Measurements from ENCODE around the gene STARD3.

The STARD3 gene

DNA sequence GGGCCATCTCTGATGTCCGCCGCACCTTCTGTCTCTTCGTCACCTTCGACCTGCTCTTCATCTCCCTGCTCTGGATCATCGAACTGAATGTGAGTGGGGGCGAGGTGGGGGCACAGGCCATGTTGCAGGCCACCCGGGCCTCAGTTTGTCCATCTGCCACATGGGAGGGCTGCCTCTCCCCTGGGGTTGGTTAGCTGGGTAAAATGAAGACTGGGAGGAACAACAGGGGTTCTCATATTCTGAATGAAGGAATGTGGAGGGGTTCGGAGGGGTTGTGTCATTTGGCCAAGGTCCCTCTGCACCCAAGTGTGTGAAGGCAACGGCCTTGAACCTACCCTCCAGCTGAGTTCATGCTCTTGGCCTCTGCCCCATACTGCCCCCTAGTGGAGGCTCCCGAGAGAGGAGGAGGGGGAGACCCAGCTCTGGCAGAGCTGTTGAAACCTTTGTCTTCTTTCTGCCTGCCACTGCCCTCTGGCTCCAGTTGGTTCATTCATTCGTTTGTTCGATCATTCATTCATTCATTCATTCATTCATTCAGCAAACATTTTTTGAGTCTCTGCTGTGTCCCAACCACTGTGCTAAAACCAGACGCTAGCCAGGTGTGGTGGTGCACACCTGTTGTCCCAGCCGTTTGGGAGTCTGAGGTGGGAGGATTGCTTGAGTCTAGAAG lies 16.9 kb downstream of the STARD3 start:
- peak; percentile 72 to 76 for DNase-seq
- Mint-ChIP-seq H3K27me3 (no peaks in the 10 kb centered on the region), H3K4me1 (peaks cover 81% of the 10 kb centered on the region), H3K9me3 (no peaks in the 10 kb centered on the region), H3K4me3 (no peak overlapping the region), H3K27ac (peak overlapping the region in 1 of 2 donors; percentile 21)
- peak; percentile 82 for ATAC-seq

DNA sequence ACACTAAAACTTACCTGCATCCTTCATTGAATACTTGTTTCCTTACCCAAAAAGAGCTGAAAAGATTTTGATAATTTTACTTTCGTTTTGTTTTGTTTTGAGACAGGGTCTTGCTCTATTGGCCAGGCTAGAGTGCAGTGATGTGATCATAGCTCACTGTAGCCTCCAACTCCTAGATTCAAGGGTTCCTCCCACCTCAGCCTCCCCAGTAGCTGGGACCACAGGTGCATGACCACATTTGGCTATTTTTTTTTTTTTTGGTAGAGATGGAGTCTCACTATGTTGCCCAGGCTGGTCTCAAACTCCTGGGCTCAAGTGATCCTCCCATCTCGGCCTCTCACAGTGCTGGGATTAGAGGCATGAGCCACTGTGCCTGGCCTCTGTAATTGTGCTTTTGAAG lies 18.2 kb downstream of the STARD3 start:
- no peak overlapping the region for H3K27ac Mint-ChIP-seq

DNA sequence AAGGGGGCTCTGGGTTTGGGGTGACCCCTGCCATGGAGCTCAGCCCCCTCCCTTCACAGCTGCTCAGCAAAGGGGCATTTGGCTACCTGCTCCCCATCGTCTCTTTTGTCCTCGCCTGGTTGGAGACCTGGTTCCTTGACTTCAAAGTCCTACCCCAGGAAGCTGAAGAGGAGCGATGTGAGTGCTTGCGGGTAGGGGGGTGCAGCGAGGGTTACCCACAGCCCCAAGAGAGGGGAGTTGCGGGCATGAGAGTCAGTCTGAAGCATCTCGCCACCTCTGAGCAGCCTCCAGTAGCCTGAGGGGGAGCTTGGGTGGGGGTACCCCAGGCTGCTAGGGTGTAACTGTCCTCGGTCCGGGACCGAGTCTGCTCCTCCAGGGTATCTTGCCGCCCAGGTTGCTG lies 21.4 kb downstream of the STARD3 start:
- H3K4me3 Mint-ChIP-seq = peak overlapping the region in 1 of 2 donors; percentile 50
- H3K27ac Mint-ChIP-seq = peak overlapping the region in 1 of 2 donors; percentile 94
- no peaks in the 10 kb centered on the region for H3K9me3 Mint-ChIP-seq
- ATAC-seq (no peak), DNase-seq (no peak)
- H3K27me3 Mint-ChIP-seq = no peaks in the 10 kb centered on the region
- peaks cover 68% of the 10 kb centered on the region for H3K4me1 Mint-ChIP-seq

More for the DNA sequence above, 18.2 kb downstream of the STARD3 start:
- Mint-ChIP-seq H3K27me3 (no peaks in the 10 kb centered on the region), H3K9me3 (no peaks in the 10 kb centered on the region), H3K4me3 (no peak overlapping the region), H3K4me1 (peaks cover 91% of the 10 kb centered on the region)
- ATAC-seq (no peak), DNase-seq (no peak)

DNA sequence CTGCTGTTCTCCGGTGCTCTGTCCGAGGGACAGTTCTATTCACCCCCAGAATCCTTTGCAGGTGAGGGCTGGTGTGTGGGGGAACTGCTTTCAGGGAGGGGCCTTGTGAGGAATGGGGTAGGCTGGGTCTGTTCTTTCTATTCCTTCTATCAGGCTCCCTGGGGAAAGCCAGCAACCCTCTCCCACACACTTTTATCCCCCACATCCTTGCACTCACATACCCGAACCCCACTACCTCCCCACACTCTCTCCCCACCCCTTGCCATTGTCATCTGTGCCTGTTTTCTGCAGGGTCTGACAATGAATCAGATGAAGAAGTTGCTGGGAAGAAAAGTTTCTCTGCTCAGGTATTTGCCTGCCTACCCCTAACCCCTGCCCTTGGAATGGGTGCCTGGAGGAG lies 21.8 kb downstream of the STARD3 start:
- DNase-seq (no peak), ATAC-seq (no peak)
- no peaks in the 10 kb centered on the region for H3K9me3 Mint-ChIP-seq
- H3K4me3 Mint-ChIP-seq = no peak overlapping the region
- H3K27ac Mint-ChIP-seq = no peak overlapping the region
- peaks cover 65% of the 10 kb centered on the region for H3K4me1 Mint-ChIP-seq
- H3K27me3 Mint-ChIP-seq = no peaks in the 10 kb centered on the region

DNA sequence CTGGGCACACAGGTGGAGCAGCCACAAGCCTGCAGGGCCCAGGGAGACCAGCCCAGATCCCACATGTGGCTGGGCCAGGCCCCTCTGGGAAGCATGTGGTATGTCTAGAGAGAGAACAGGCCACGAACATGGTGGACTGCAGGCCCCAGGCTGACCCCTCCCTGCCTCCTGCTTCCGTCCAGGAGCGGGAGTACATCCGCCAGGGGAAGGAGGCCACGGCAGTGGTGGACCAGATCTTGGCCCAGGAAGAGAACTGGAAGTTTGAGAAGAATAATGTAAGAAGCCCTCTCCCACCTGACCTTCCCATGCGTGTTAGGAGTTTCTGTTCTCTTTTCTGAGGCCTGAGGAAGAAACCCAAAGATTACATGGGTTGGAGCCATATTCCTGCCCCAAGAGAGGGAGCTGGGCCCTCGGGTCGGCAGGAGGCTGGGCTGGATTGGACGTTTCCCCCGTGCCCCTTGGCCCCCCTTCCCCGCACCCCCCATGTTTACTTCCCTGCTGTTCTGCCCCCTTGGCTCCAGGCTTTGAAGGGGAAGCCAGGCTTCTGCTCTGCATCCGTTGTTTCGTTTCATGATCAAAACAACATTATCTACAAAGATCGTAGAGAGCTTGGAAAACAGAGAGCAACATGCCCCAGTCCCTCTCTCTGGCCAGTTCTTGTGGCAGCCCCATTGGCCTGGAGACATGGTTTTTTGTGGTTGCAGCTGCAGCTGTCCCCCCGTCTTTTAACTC lies 22.5 kb downstream of the STARD3 start:
- H3K27me3 Mint-ChIP-seq = no peaks in the 10 kb centered on the region
- peak overlapping the region; percentile 26 to 37 for H3K4me3 Mint-ChIP-seq
- ATAC-seq (no peak), DNase-seq (no peak)
- peaks cover 63% of the 10 kb centered on the region for H3K4me1 Mint-ChIP-seq
- peak overlapping the region; percentile 57 to 93 for H3K27ac Mint-ChIP-seq
- H3K9me3 Mint-ChIP-seq = no peaks in the 10 kb centered on the region

DNA sequence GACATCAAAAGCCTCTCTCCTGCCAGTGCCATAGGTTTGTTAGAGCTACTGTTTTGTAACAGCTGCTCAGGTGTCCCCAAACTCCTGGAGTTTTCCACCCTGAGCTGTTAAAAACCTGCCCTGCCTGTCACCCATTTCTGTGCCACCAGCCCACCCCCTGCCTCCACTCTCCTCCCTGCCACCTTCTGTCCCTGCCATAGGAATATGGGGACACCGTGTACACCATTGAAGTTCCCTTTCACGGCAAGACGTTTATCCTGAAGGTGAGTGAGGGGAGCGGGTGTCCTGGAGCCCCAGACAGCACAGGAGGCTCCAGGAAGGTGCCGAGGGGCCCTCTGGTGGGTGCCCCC lies 23.0 kb downstream of the STARD3 start:
- Mint-ChIP-seq H3K27ac (peak overlapping the region; percentile 57 to 63), H3K4me1 (peaks cover 60% of the 10 kb centered on the region), H3K4me3 (peak overlapping the region in 1 of 2 donors; percentile 37), H3K9me3 (no peaks in the 10 kb centered on the region), H3K27me3 (no peaks in the 10 kb centered on the region)
- DNase-seq (no peak), ATAC-seq (no peak)

DNA sequence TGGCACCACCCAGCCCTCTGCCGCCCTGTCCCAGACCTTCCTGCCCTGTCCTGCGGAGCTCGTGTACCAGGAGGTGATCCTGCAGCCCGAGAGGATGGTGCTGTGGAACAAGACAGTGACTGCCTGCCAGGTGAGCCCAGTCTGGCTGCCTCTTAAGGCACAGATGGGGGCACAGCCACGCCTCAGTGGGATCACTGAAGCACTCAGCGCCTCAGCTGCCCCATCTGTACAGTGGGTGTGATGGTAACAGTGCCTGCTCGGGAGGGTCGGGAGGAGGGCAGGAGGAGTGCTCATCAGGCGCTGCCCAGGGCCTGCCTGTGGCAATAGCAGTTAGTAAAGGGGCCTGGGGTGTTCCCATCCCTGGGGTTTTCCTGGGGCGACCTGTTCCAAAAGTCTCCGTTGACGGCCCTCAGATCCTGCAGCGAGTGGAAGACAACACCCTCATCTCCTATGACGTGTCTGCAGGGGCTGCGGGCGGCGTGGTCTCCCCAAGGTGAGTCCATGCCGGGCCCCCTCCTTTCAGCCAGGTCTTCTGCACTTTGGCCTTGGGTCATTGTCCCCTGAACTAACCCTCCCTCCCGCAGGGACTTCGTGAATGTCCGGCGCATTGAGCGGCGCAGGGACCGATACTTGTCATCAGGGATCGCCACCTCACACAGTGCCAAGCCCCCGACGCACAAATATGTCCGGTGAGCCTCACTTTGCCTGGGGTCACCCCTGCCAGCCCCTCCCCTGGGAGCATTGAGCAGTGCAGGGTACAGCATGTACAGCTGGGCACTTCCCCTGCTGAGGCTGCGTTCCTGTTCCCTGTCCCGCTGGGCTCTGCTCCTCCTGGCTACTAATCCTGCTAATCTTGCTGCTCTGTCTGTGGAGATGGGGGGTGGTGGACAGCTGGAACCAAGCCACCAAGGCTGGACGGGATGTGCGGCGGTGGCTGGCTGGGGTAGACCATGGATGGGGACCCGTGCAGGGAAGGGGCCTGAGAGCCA lies 23.7 kb downstream of the STARD3 start:
- no peaks in the 10 kb centered on the region for H3K9me3 Mint-ChIP-seq
- H3K4me1 Mint-ChIP-seq = peaks cover 56% of the 10 kb centered on the region
- H3K27ac Mint-ChIP-seq = no peak overlapping the region
- ATAC-seq (no peak), DNase-seq (no peak)
- H3K27me3 Mint-ChIP-seq = peaks cover 2% of the 10 kb centered on the region
- no peak overlapping the region for H3K4me3 Mint-ChIP-seq

DNA sequence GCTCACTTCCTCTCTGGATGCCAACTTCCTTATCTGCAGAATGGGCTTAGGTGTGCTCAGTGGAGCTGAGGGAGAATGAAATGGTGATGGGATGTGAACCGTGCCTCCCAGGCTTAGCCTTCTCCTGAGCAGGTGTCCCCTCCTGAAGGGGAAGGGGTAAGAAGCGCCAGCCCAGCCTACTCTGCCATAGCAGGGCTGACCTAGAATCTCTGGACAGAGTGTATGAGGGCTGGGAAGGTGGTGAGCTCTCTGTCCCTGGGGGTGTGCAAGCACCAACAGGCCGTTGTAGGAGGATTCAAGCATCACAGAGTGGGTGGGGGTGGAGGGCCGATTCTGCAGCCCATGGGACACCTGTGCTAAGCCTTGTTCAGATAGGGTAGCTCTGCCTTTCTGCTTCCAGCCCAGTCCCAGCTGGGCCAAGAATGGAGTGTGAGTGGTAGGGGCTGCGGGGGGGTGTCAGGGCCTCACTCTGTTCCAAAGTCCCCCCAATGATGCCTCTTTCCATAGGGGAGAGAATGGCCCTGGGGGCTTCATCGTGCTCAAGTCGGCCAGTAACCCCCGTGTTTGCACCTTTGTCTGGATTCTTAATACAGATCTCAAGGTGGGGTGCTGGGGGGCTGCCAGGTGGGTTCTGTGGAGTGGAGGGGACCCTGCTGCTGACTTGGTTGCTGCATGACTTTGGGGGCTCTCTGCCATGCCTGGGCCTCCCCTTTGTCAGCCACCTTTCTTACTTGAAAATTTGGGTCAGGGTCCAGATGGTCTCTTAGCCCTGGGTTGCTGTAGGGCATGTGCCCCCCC lies 25.0 kb downstream of the STARD3 start:
- Mint-ChIP-seq H3K27me3 (peaks cover 14% of the 10 kb centered on the region), H3K4me3 (no peak overlapping the region), H3K27ac (no peak overlapping the region), H3K4me1 (peaks cover 62% of the 10 kb centered on the region), H3K9me3 (no peaks in the 10 kb centered on the region)
- DNase-seq (no peak), ATAC-seq (no peak)

DNA sequence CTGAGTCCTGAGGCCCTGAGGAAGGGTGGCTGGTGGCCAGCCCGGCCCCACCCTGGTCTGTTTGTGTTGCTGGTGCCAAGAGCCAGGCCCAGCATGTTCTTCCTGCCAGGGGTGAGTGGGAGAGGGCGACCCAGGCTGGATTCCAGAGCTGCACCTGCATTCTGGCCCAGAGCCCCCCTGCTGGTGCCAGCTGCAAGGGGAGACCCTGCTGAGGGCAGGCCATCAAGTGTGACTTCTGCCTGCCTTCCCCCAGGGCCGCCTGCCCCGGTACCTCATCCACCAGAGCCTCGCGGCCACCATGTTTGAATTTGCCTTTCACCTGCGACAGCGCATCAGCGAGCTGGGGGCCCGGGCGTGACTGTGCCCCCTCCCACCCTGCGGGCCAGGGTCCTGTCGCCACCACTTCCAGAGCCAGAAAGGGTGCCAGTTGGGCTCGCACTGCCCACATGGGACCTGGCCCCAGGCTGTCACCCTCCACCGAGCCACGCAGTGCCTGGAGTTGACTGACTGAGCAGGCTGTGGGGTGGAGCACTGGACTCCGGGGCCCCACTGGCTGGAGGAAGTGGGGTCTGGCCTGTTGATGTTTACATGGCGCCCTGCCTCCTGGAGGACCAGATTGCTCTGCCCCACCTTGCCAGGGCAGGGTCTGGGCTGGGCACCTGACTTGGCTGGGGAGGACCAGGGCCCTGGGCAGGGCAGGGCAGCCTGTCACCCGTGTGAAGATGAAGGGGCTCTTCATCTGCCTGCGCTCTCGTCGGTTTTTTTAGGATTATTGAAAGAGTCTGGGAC lies 25.8 kb downstream of the STARD3 start:
- Mint-ChIP-seq H3K27ac (no peak overlapping the region), H3K4me3 (no peak overlapping the region), H3K9me3 (no peaks in the 10 kb centered on the region), H3K27me3 (peaks cover 20% of the 10 kb centered on the region), H3K4me1 (peaks cover 61% of the 10 kb centered on the region)
- ATAC-seq (no peak), DNase-seq (no peak)

DNA sequence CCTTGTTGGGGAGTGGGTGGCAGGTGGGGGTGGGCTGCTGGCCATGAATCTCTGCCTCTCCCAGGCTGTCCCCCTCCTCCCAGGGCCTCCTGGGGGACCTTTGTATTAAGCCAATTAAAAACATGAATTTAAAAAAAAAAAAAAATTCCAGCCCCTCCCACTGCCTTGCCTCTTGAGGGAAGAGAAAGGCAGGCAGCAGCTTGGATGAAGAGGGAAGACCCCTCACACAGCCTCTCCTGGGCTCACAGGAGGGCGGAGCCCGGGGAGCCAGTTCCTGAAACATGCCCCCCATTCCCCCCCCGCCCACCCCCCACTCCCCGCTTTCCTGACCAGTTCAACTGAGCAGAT lies 26.4 kb downstream of the STARD3 start:
- no peaks in the 10 kb centered on the region for H3K9me3 Mint-ChIP-seq
- DNase-seq (no peak), ATAC-seq (no peak)
- peaks cover 61% of the 10 kb centered on the region for H3K4me1 Mint-ChIP-seq
- peaks cover 25% of the 10 kb centered on the region for H3K27me3 Mint-ChIP-seq
- H3K4me3 Mint-ChIP-seq = no peak overlapping the region
- H3K27ac Mint-ChIP-seq = no peak overlapping the region

DNA sequence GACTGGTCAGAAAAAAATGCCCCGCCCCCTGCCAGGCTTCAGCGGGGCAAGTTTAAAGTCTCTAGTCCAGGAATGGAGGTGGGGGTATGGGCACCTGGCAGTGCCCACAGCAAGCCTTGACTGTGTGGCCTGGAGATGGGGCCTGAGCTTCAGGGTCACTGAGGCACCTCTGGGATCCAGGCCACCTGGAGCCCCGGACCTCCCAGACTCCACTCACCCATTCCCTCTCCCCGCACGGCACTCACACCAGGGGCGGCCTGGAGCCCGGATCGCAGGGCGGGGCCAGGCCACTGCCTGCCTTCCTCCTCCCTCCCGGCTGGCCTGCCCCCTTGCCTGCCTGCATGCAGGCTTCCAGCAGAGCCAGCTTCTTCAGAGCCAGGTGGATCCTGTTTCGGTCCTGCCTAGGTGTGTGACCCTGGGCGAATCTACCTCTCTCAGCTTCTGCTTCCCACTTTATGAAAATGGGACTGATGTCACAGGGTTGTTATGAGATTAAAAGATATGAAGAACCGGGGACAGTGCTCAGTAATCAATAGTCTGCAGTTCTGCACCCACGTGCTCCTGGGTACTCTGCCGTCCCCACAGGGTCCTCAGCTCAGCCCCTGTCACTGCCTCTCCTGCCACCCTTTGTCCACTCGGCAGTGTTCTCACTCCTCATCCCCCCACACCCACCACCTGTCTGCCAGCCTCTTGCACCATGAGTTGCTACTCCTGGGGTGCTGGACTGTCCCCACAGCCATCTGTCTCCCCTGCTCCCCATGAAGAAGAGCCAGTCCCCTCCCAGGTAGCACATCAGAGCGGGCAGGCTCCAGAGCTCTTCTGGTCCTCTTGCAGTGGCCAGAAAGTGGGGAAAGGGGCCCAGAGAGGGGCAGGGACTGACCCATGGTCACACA lies 27.0 kb downstream of the STARD3 start:
- no peak for DNase-seq
- H3K9me3 Mint-ChIP-seq = no peaks in the 10 kb centered on the region
- H3K27me3 Mint-ChIP-seq = peaks cover 32% of the 10 kb centered on the region
- H3K4me1 Mint-ChIP-seq = peaks cover 61% of the 10 kb centered on the region
- H3K27ac Mint-ChIP-seq = no peak overlapping the region
- H3K4me3 Mint-ChIP-seq = no peak overlapping the region
- no peak for ATAC-seq

DNA sequence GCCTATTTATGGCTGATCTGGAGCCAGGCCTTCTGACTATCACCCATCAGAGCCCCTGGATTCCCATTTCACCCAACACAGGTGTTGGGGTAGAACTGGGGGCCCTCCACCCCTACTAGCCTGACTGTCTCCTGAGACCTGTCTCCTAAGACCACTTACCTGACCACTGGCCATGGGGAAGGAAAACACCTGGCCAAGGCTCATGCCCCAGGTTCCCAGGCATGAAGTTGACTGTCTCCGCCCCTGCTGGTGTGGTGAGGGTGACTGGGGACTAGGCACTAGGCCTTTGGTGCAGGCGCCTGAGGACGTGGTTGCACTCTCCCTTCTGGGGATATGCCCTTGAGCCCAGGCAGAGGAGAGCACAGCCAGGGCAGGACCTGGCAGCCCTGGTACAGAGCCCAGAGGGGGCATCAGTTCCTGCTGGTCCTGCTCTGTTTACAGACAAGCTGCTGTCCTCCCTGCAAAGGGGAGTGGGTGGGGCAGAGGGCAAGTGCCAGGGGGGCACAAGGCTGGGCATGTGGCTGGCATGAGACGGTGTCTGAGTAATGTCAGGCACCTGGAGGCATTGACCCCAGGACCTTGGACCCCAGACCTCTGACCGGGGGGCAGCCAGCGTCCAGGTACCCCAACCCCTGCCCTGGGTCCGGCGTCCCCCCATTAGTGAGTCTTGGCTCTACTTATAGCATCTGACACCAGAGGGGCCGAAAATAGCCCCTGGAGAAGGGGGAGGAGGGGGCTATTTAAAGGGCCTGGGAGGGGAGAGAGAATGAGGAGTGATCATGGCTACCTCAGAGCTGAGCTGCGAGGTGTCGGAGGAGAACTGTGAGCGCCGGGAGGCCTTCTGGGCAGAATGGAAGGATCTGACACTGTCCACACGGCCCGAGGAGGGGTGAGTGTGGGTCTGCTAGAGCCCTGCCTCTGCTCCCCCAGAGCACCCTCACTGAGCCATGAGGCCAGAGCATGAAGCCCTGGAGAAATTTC lies 27.9 kb downstream of the STARD3 start, which contains the start of gene TCAP:
TCAP (plus strand) TSS at position 769 of the 981 bp plus-strand sequence; CDS start at position 780, 11 bp downstream.
- no peak for ATAC-seq
- Mint-ChIP-seq H3K4me3 (peak within 1 kb of the TSS in 1 of 2 donors; percentile 15), H3K9me3 (no peaks in the 10 kb centered on the region), H3K27me3 (peaks cover 39% of the 10 kb centered on the region), H3K4me1 (peaks cover 57% of the 10 kb centered on the region), H3K27ac (peak within 1 kb of the TSS in 1 of 2 donors; percentile 67)
- DNase-seq = no peak

All from stimulated activated naive CD8-positive, alpha-beta T cell treated with anti-CD3 and anti-CD28 coated beads, Interleukin-15, amount 100 ng/mL, for 72 hours (primary cell).